Measurements from ENCODE around the gene PNPLA7. TPM values are rescaled to one million over a fixed set of nuclear protein-coding genes. Genes with fewer than 3 reads are reported as not detected.

PNPLA7 gene
- total and polyA plus RNA-seq, 2 of the 13 experiments (the other 11 are each of a cell fraction or from before 2014, with no cell fraction given): 0.42 to 1.5 TPM

DNA sequence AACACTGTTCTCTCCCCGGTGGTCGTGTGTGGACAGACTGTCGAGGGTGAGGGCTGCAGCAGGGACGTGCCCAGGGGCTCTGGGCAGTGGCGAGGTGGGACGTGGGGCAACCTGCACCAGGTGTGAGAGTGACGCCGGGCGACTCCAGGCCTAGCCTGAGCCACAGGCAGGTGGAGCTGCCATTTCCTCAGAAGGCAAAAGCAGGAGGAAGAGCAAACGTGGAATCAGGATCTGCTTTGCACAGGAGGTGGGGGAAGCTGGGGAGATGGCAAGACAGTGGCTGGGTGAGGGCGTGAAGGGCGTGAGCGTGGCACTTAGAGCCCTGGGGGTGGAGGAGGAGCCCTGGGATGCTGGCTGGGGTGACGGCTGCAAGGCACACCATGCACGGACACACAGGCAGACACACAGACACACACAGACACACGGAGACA lies 51.5 kb downstream of the PNPLA7 start:
- Histone ChIP-seq H3K79me2 (ENCODE audit: insufficient read depth, low read length) (no peaks in the 10 kb centered on the region), H3K4me3 (replicated peaks in 1 of 3; ENCODE audit: insufficient read depth in 1 of 3, low read depth in 2 of 3, low read length in 3 of 3) (no peak overlapping the region), H3K27me3 (ENCODE audit: control insufficient read depth in 1 of 2, insufficient read depth in 2 of 2, low read length in 2 of 2) (peaks cover 4 to 15% of the 10 kb centered on the region in 2 experiments; a peak in 2 of 5 replicates), H3K27ac (ENCODE audit: extremely low read length, insufficient read depth, low read length) (no peak overlapping the region), H4K20me1 (ENCODE audit: insufficient read depth, low read length) (no peaks in the 10 kb centered on the region), H3K36me3 (replicated peaks in 1 of 2; ENCODE audit: control insufficient read depth in 1 of 2, insufficient read depth in 2 of 2, low read length in 2 of 2) (no peaks in the 10 kb centered on the region), H3K9me3 (ENCODE audit: low read length) (no peaks in the 10 kb centered on the region), H3K4me1 (ENCODE audit: insufficient read depth, low read length) (no peaks in the 10 kb centered on the region), H3K9ac (ENCODE audit: insufficient read depth, low read depth, low read length) (no peak overlapping the region), H2AFZ (ENCODE audit: low read length) (no peak overlapping the region), H3K4me2 (ENCODE audit: low read depth, low read length) (no peak overlapping the region)
- ATAC-seq (no peak), DNase-seq (ENCODE audit: low spot score) (no peak), FAIRE-seq (no peak)
- in situ Hi-C loops (cut with HindIII; ENCODE audit: extremely low pct_ligation_motif_present, low pct_unique_long_range_greater_than_20kb) (no loop called here), intact Hi-C loops (cut with micrococcal nuclease; ENCODE audit: unreplicated experiment) (no loop called here)
- ChIA-PET POLR2A (no interaction called here), CTCF (ENCODE audit: low intra/inter-chr PET ratio, low total read pairs) (no interaction called here)
- BruUV-seq (replicated peaks): no TSS peak
- TF ChIP-seq MAFF (IDR thresholded peaks at IDR 0.05; ENCODE audit: low read depth, low read length): no peak
- no peak for TF ChIP-seq ZNF883 (CRISPR knock-in tag; IDR thresholded peaks at IDR 0.05; ENCODE audit: not compliant biosample characterization)
- TF ChIP-seq PPARG (CRISPR knock-in tag; conservative IDR thresholded peaks at IDR 0.05): no peak
- TF ChIP-seq, protein P1, sequence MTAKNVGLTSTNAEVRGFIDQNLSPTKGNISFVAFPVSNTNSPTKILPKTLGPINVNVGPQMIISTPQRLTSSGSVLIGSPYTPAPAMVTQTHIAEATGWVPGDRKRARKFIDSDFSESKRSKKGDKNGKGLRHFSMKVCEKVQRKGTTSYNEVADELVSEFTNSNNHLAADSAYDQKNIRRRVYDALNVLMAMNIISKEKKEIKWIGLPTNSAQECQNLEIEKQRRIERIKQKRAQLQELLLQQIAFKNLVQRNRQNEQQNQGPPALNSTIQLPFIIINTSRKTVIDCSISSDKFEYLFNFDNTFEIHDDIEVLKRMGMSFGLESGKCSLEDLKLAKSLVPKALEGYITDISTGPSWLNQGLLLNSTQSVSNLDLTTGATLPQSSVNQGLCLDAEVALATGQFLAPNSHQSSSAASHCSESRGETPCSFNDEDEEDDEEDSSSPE (CRISPR knock-in tag; IDR thresholded peaks at IDR 0.05): no peak
- TF ChIP-seq, protein P2, sequence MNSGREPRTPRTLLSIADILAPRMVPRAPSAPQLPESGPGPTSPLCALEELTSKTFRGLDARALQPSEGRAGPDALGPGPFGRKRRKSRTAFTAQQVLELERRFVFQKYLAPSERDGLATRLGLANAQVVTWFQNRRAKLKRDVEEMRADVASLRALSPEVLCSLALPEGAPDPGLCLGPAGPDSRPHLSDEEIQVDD (CRISPR knock-in tag; IDR thresholded peaks at IDR 0.05; ENCODE audit: borderline replicate concordance): no peak
- WGBS (ENCODE audit: low lambda C conversion rate): 33% methylated on average over 11 of the region's 16 CpGs

DNA sequence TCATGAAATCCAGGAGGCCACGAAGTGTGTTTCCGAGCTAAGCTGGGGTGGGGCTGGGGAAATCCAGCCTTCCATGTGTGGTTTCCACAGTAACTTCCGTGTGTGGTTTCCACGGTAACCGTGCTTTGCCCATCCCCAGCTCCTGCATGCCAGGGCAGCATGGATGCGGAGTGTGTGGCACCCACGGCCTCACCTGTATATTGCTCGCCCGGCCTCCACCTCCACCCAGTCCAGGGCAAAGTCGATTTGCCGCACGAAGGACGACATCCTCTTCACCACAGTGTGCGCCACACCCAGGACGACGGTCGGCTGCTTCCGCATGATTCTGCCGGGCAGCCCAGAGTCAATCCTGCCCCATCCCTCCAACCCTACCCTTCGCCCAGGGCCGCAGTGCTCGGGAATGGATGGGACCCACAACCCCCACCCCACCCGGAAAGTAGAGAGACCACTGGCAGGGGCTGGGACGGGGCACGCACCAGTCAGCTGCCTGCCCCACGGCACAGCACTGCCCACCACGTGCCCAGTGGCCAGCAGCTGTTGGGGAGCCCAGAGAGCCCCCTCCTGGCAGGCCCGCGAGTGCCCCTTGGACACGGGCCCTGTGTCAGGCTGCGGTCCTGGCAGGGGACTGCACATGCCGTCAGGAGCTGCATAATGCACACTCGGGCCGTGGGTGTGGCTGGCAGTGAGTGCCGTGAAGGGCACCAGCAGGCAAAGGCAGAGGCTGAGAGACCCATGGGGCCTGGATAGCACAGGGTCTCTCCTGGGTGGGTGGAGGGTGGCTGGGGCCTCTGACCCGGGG lies 52.1 kb downstream of the PNPLA7 start:
- H3K27ac ChIP-seq (ENCODE audit: extremely low read length, insufficient read depth, low read length): no peak overlapping the region
- WGBS (ENCODE audit: low lambda C conversion rate): 51% methylated on average over 19 of the region's 36 CpGs
- peaks cover 4 to 15% of the 10 kb centered on the region in 2 experiments; a peak in 2 of 5 replicates for H3K27me3 ChIP-seq (ENCODE audit: control insufficient read depth in 1 of 2, insufficient read depth in 2 of 2, low read length in 2 of 2)
- ATAC-seq (no peak; the same call in 2 of the 3 replicates), DNase-seq (ENCODE audit: low spot score) (no peak), FAIRE-seq (no peak)
- CTCF ChIA-PET (ENCODE audit: low intra/inter-chr PET ratio, low total read pairs): no interaction called here
- in situ Hi-C loops (cut with HindIII; ENCODE audit: extremely low pct_ligation_motif_present, low pct_unique_long_range_greater_than_20kb): no loop called here
- H3K9ac ChIP-seq (ENCODE audit: insufficient read depth, low read depth, low read length): no peak overlapping the region
- H3K4me3 ChIP-seq (replicated peaks in 1 of 3; ENCODE audit: insufficient read depth in 1 of 3, low read depth in 2 of 3, low read length in 3 of 3): no peak overlapping the region
- no peaks in the 10 kb centered on the region for H3K4me1 ChIP-seq (ENCODE audit: insufficient read depth, low read length)
- no peaks in the 10 kb centered on the region for H3K36me3 ChIP-seq (replicated peaks in 1 of 2; ENCODE audit: control insufficient read depth in 1 of 2, insufficient read depth in 2 of 2, low read length in 2 of 2)
- BruUV-seq (replicated peaks): no TSS peak
- no peaks in the 10 kb centered on the region for H4K20me1 ChIP-seq (ENCODE audit: insufficient read depth, low read length)
- no peaks in the 10 kb centered on the region for H3K79me2 ChIP-seq (ENCODE audit: insufficient read depth, low read length)
- H2AFZ ChIP-seq (ENCODE audit: low read length): no peak overlapping the region
- intact Hi-C loops (cut with micrococcal nuclease; ENCODE audit: unreplicated experiment): no loop called here
- POLR2A ChIA-PET: no interaction called here
- H3K4me2 ChIP-seq (ENCODE audit: low read depth, low read length): no peak overlapping the region
- no peaks in the 10 kb centered on the region for H3K9me3 ChIP-seq (ENCODE audit: low read length)
- TF ChIP-seq, protein P3, sequence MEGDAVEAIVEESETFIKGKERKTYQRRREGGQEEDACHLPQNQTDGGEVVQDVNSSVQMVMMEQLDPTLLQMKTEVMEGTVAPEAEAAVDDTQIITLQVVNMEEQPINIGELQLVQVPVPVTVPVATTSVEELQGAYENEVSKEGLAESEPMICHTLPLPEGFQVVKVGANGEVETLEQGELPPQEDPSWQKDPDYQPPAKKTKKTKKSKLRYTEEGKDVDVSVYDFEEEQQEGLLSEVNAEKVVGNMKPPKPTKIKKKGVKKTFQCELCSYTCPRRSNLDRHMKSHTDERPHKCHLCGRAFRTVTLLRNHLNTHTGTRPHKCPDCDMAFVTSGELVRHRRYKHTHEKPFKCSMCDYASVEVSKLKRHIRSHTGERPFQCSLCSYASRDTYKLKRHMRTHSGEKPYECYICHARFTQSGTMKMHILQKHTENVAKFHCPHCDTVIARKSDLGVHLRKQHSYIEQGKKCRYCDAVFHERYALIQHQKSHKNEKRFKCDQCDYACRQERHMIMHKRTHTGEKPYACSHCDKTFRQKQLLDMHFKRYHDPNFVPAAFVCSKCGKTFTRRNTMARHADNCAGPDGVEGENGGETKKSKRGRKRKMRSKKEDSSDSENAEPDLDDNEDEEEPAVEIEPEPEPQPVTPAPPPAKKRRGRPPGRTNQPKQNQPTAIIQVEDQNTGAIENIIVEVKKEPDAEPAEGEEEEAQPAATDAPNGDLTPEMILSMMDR (CRISPR knock-in tag; IDR thresholded peaks at IDR 0.05): peak; percentile 24; the same call in 1 of the 2 replicates
- TF ChIP-seq, protein P4, sequence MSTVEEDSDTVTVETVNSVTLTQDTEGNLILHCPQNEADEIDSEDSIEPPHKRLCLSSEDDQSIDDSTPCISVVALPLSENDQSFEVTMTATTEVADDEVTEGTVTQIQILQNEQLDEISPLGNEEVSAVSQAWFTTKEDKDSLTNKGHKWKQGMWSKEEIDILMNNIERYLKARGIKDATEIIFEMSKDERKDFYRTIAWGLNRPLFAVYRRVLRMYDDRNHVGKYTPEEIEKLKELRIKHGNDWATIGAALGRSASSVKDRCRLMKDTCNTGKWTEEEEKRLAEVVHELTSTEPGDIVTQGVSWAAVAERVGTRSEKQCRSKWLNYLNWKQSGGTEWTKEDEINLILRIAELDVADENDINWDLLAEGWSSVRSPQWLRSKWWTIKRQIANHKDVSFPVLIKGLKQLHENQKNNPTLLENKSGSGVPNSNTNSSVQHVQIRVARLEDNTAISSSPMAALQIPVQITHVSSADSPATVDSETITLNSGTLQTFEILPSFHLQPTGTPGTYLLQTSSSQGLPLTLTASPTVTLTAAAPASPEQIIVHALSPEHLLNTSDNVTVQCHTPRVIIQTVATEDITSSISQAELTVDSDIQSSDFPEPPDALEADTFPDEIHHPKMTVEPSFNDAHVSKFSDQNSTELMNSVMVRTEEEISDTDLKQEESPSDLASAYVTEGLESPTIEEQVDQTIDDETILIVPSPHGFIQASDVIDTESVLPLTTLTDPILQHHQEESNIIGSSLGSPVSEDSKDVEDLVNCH (CRISPR knock-in tag; IDR thresholded peaks at IDR 0.05): no peak
- TF ChIP-seq ZNF563 (CRISPR knock-in tag; IDR thresholded peaks at IDR 0.05): no peak
- TF ChIP-seq, protein P5, sequence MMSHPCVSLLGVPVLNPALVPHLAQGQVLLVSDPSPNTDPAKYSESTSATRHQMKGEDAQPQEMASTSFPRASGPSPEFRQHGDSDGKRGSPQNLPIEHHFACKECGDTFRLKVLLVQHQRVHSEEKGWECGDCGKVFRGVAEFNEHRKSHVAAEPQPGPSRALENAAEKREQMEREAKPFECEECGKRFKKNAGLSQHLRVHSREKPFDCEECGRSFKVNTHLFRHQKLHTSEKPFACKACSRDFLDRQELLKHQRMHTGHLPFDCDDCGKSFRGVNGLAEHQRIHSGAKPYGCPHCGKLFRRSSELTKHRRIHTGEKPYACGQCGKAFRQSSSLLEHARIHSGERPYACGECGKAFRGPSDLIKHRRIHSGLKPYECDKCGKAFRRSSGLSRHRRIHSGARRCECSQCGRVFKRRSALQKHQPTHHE (CRISPR knock-in tag; IDR thresholded peaks at IDR 0.05; ENCODE audit: borderline replicate concordance): no peak

All from HepG2 (cell line).